ENCODE data around the gene MLKL. TPM values are rescaled to one million over a fixed set of nuclear protein-coding genes. Genes with fewer than 3 reads are reported as not detected.

The MLKL gene
- total and polyA plus RNA-seq, 8 donors, result 3.6 to 12.4 (median 7.0) TPM

- no peak for FAIRE-seq
- H3K27me3 ChIP-seq, result no peaks in the 10 kb centered on the region
- WGBS, 2 donors, result 31 to 34% methylated on average over 8 of the region's 8 CpGs
- peaks cover 0 to 16% (median 15%) of the 10 kb centered on the region in 3 donors for H3K4me1 ChIP-seq
- DNase-seq, result no peak
- H3K27ac ChIP-seq, result peak overlapping the region; percentile 79 to 93 (median 91)
- H3K9me3 ChIP-seq, result no peaks in the 10 kb centered on the region
- ATAC-seq, result peak in 2 of 4 donors; percentile 6 to 7
- TF ChIP-seq CTCF (IDR thresholded peaks at IDR 0.05), result no peak
- intact Hi-C loops (cut with DNase I), result no loop called here
- no peaks in the 10 kb centered on the region for H3K36me3 ChIP-seq
- peak overlapping the region in 1 of 4 donors; percentile 19 for H3K4me3 ChIP-seq
Measured at GRCh38 chr16:74743045-74743667, 42.5 kb upstream of the MLKL start.

- H3K36me3 ChIP-seq, result no peaks in the 10 kb centered on the region
- intact Hi-C loops (cut with DNase I), result no loop called here
- H3K9me3 ChIP-seq, result no peaks in the 10 kb centered on the region
- 68 to 69% methylated on average over 10 of the region's 10 CpGs for WGBS, 2 donors
- peak overlapping the region in 2 of 4 donors; percentile 93 for H3K27ac ChIP-seq
- FAIRE-seq (no peak), ATAC-seq (no peak), DNase-seq (no peak)
- peaks cover 0 to 16% (median 15%) of the 10 kb centered on the region in 3 donors for H3K4me1 ChIP-seq
- no peak for TF ChIP-seq CTCF (IDR thresholded peaks at IDR 0.05)
- H3K27me3 ChIP-seq, result no peaks in the 10 kb centered on the region
- no peak overlapping the region for H3K4me3 ChIP-seq
Measured at GRCh38 chr16:74742051-74742481, 41.4 kb upstream of the MLKL start.

- H3K4me3 ChIP-seq, result peak overlapping the region in 1 of 4 donors; percentile 10
- no peaks in the 10 kb centered on the region for H3K9me3 ChIP-seq
- peaks cover 0 to 16% (median 15%) of the 10 kb centered on the region in 3 donors for H3K4me1 ChIP-seq
- WGBS, 2 donors, result 26 to 38% methylated on average over 13 of the region's 13 CpGs
- ATAC-seq (peak; percentile 59 to 81 (median 74)), FAIRE-seq (no peak), DNase-seq (peak; percentile 87 to 96 (median 92))
- H3K36me3 ChIP-seq, result no peaks in the 10 kb centered on the region
- no peak for TF ChIP-seq CTCF (IDR thresholded peaks at IDR 0.05)
- H3K27me3 ChIP-seq, result no peaks in the 10 kb centered on the region
- intact Hi-C loops (cut with DNase I), result no loop called here
- peak overlapping the region; percentile 62 to 84 (median 68) for H3K27ac ChIP-seq
Measured at GRCh38 chr16:74740795-74741304, 40.2 kb upstream of the MLKL start.

- H3K36me3 ChIP-seq, result no peaks in the 10 kb centered on the region
- H3K27me3 ChIP-seq, result no peaks in the 10 kb centered on the region
- ATAC-seq, result no peak
- peaks cover 0 to 15% (median 14%) of the 10 kb centered on the region in 3 donors for H3K4me1 ChIP-seq
- peak in 1 of 6 donors; percentile 43 for DNase-seq
- intact Hi-C loops (cut with DNase I), result no loop called here
- H3K4me3 ChIP-seq, result no peak overlapping the region
- TF ChIP-seq CTCF (IDR thresholded peaks at IDR 0.05), result no peak
- no peak for FAIRE-seq
- H3K27ac ChIP-seq, result no peak overlapping the region
- no peaks in the 10 kb centered on the region for H3K9me3 ChIP-seq
- WGBS, 2 donors, result 91 to 93% methylated on average over 6 of the region's 6 CpGs
Measured at GRCh38 chr16:74739275-74739674, 38.6 kb upstream of the MLKL start.

GRCh38 chr16:74738816-74739215 is 38.2 kb upstream of the MLKL start:
- TF ChIP-seq CTCF (IDR thresholded peaks at IDR 0.05), result no peak
- intact Hi-C loops (cut with DNase I), result no loop called here
- H3K36me3 ChIP-seq, result no peaks in the 10 kb centered on the region
- FAIRE-seq (no peak), DNase-seq (peak in 1 of 6 donors; percentile 42), ATAC-seq (no peak)
- 95% methylated on average over 11 of the region's 11 CpGs for WGBS, 2 donors
- H3K9me3 ChIP-seq, result no peaks in the 10 kb centered on the region
- no peak overlapping the region for H3K27ac ChIP-seq
- peaks cover 0 to 15% (median 12%) of the 10 kb centered on the region in 3 donors for H3K4me1 ChIP-seq
- no peak overlapping the region for H3K4me3 ChIP-seq
- no peaks in the 10 kb centered on the region for H3K27me3 ChIP-seq

Measured in pancreas (tissue), 10 donors.